Stimulated activated CD4-positive, alpha-beta T cell treated with anti-CD3 and anti-CD28 coated beads, Interleukin-1b, Interleukin-23, amount 100 ng/mL, for 48 hours (primary cell): ENCODE measurements around the gene ADK.

ENCODE experiments used
- DNase-seq: peaks from one replicate; pipeline ENCODE4 v3.0.0-alpha.2; 2020

The ADK gene

DNA sequence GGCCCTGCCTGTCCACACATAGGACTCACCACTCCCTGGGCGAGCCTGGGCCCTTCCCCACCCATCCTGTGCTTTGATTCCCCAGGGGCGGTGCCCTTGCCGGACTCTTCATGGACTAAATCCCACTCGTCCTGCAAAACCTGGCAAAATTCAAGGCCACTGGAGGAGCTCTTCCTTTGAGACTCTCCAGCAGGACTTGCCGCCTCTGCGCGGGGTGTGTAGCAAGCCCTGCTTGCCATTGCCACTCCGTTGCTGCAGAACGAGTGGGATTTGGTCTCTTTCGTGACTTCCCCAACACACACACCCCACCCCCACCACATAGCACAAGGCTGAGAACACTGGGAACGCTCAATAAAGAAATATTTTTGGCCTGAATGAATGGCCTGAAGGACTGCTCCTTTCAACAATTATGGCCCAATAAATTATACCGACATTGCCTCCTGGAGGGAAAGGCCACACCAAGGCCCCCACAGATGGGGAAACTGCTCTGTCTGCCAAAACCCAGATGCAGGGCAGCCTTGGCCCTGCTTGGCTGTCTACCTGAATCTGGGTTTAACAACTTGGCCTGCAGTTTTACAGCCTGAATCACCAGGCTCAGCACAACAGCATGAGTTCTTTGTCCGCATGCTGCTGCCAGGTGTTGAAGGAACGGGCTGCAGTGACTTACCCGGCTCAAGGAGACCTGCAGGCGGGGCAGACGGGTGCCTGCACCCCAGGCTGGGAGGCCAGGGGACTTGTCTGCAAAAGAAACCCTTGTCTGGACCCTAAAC is 602.6 kb downstream of the ADK start:
- DNase-seq = no peak

DNA sequence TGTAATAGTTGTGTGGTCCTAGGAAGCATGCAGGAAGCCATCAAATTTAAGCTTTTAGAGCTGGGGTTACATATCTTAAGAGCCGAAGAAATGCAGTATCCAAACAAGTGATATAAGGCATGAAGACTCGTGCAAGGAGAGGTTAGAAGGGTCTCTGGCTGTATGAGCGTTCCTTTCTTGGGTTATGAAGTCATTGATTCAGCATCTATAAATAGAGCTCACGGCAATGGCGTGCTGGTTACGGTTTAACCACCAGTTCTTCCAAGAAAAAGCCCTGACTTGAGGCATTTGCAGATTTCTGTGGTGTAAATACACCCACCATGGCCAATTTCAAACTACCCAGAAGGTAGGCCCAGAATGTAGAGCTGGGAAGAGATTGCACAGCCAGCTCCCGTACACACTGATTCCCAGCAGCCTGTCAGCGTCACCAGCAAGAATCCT is 603.4 kb downstream of the ADK start:
- no peak for DNase-seq

DNA sequence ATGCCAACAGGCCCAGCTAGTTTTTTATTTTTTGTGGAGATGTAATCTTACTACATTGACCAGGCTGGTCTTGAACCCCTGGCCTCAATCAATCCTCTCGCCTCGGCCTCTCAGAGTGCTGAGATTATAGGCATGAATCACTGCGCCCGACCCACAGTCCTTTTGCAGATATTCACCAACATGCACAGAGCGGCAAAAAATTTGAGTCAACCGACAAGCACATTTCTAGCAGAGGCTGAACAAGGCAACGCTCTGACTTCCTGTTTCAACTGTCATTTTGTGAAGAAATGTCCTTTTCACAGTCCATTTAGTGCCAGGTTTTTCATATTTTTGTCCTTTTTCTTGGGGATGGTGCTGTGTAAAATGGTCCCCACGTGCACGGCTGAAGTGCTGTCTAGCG is 604.3 kb downstream of the ADK start:
- no peak for DNase-seq
